Stimulated activated naive CD8-positive, alpha-beta T cell treated with anti-CD3 and anti-CD28 coated beads, Interleukin-15, Interleukin-2, amounts not matched to agents 100 U/mL and 50 U/mL, for 24 hours (primary cell): ENCODE data around the gene IFNA1.
"Not testable (repeated sequence)": the region's sequence is repeated elsewhere in the genome, so short reads cannot be mapped to it uniquely, and the experiment has no call there.

Experiments used
- ATAC-seq: fragments of 150-1000 bp; cut with Tn5 transposase; one replicate; pipeline ENCODE4 v1.10.0; 2021
- DNase-seq: peaks from one replicate; pipeline ENCODE4 v3.0.0; 2021

Gene IFNA1

GRCh38 chr9:21440139-21440538 lies at the start of gene IFNA1:
IFNA1 (plus strand) TSS chr9:21440439; CDS start chr9:21440508, 69 bp downstream.
- DNase-seq (no peak), ATAC-seq (no peak)

GRCh38 chr9:21392270-21392669 lies 48.0 kb upstream of the IFNA1 start:
- no peak for DNase-seq
- ATAC-seq: peak; percentile 43

- DNase-seq (peak; percentile 75), ATAC-seq (peak; percentile 81)
Measured at GRCh38 chr9:21395778-21396717, 44.2 kb upstream of the IFNA1 start.

- DNase-seq: no peak
- ATAC-seq: no peak
Measured at GRCh38 chr9:21398955-21399489, 41.2 kb upstream of the IFNA1 start.

DNA sequence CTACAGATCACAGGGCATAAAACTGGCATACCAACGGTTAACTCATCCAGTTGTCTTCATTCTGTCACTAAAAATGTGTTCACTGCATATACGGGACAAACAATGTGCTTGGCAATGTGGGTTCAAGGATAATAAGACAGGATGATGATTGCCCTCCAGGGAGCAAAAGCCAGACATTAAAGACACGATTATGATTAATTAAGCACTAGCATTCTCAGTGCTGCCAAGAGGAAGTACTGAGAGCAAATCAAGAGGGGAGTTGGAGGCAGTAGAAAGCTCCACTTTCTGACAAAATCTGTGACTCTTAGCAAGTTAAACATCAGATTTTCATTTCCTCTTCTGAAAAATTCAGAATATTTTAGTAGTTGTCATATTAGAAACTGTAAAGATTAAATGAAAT lies 40.3 kb upstream of the IFNA1 start:
- ATAC-seq: no peak
- DNase-seq: no peak

- ATAC-seq: peak; percentile 65
- peak; percentile 31 for DNase-seq
Measured at GRCh38 chr9:21402386-21403251, 37.6 kb upstream of the IFNA1 start.

DNA sequence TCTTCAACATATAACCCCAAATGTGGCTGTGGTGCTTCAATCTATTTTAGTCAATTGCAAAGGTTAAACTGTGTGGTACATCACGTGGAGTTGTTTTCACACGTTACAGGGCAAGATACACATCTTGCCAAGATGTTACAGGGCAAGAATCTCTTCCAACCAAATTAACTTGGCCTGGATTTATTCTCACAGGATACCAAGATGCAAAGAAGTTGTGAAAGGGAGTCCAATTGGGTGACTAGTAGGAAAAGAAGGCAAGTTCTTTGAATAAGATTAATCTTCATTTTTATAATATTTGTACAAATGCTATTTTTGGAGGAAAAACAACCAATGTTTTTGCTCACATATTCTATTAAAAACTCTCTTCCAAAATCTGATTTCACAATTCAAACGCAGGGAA lies 36.1 kb upstream of the IFNA1 start:
- DNase-seq (no peak), ATAC-seq (no peak)

GRCh38 chr9:21408817-21409216 lies 31.4 kb upstream of the IFNA1 start, which contains the start of gene IFNA8:
IFNA8 (plus strand) TSS chr9:21409117; CDS start chr9:21409177, 60 bp downstream.
- DNase-seq: no peak
- ATAC-seq: no peak

GRCh38 chr9:21412107-21412506 lies 28.1 kb upstream of the IFNA1 start:
- DNase-seq (no peak), ATAC-seq (no peak)

GRCh38 chr9:21413151-21413550 lies 27.1 kb upstream of the IFNA1 start:
- no peak for ATAC-seq
- no peak for DNase-seq

DNA sequence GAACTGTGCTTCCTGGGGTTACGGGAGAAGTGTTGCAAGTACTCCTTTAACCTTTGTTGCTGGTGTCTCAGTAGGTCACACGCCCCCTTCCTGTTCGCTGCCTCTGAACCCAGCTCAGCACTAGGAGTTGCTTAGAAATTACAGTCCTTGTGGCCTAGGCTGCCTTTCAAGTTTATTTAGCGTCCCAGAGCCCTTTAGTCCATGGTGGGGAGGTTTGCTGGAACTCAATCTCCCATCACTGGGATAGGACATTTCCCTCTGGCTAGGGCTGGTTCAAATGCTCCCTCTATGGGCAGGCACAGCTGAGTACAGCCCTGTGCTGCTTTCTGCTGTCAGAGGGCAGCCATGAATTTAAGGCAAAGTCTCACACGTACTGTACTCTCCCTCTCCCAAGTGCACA lies 26.6 kb upstream of the IFNA1 start:
- ATAC-seq: no peak
- no peak for DNase-seq

DNA sequence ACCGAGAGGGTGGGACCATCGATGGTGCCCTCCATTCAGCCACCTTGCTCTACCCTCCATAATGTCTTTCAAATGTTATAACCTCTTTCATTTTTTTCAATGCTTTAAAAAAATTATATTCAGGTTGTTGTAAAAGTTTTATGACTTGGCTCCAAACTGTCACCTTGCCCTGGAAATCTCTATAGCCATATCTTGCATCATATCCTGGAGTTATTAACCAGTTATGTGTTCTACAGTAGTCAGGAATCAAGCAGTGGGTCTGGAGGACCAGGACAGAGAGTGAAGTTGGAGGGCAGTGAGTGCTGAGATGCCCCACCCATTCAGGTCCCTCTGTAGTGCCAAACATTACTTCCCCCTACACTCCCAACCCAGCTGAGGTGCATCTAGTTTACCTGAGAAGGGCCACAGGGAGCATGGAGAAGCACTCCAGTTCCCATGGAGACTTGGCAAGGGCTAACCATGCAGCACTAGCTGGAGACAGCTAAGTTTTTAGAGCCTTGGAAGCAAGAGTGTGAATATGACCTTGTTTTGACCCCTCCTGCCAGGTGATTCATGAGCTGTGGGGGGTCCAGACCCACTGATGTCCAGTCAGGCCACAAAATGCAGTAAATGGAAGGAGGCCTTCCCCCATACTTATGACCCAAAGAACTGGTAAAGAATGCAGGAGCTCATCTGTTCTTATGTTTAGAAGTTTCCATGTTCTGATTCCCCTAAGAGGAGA lies 25.9 kb upstream of the IFNA1 start:
- ATAC-seq: no peak
- no peak for DNase-seq

- no peak for ATAC-seq
- no peak for DNase-seq
Measured at GRCh38 chr9:21415493-21416267, 24.6 kb upstream of the IFNA1 start.

DNA sequence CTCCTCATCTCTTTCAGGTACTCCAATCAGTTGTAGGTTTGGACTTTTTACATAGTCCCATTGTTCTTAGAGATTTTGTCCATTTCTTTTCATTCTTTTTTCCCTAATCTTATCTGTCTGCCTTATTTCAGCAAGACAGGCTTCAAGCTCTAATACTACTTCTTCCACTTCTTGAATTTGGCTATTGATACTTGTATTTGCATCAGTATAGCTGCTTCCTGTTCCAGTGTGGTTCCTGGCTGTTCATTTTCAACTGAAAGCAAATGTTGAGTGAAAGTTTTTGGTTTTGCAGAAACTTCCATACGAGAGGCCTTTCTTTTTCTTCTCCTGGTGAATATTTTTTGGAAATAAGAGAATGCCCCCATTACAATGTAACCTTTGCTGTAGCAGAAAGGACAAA lies 12.0 kb upstream of the IFNA1 start:
- DNase-seq: no peak
- ATAC-seq: no peak

GRCh38 chr9:21429191-21429590 lies 11.0 kb upstream of the IFNA1 start:
- no peak for DNase-seq
- ATAC-seq: no peak

- ATAC-seq (no peak), DNase-seq (no peak)
Measured at GRCh38 chr9:21432672-21433425, 7.4 kb upstream of the IFNA1 start.

GRCh38 chr9:21434202-21435014 lies 5.8 kb upstream of the IFNA1 start:
- ATAC-seq: no peak

DNA sequence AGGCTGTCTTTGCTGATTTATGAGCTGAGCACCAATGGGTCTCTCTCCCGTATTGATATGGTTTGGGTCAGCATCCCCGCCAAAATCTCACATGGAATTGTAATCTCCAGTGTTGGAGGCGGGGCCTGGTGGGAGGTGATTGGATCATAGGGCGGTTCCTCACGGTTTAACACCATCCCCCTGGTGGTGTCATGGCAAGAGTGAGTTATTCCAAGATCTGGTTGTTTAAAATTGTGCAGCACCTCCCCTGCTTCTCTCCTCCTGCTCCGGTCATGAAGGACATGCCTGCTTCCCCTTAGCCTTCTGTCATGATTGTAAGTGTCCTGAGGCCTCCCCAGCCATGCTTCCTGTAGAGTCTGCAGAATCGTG lies 5.2 kb upstream of the IFNA1 start:
- not testable (repeated sequence) for ATAC-seq, DNase-seq

More at GRCh38 chr9:21434202-21435014, 5.8 kb upstream of the IFNA1 start:
- DNase-seq: peak; percentile 62

GRCh38 chr9:21443849-21444625 lies 3.8 kb downstream of the IFNA1 start:
- ATAC-seq (peak; percentile 60), DNase-seq (no peak)
